HUDEP-2 (cell line): ENCODE results near the gene C4orf50.

Experiments used
- DNase-seq, 76 experiments: peaks; one replicate each; lab custom pipeline; 2025; ENCODE audit not compliant: unreplicated experiment in 76 of 76; lab: John Stamatoyannopoulos, UW

The C4orf50 gene

GRCh38 chr4:5973486-5974220 is 44.6 kb downstream of the C4orf50 start:
- DNase-seq = no peak

DNA sequence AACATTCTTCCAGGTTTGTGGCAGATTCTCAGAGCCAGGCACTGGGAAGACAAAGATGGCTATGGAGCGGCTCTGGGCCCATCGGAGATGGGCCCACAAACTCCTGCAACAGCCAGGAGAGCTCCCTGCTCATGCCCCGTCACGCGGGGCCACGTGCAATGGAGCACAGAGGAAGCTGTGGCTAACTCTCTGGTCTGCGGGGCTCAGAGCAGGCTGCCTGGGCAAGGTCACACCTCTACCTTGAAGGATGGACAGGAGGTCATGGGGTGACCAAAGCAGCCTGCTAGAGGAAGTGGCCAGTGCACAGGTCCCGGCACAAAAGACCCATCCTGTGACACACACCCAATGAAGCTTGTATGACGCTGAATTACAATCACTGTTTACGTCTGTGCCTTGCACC is 45.2 kb downstream of the C4orf50 start:
- no peak for DNase-seq

DNA sequence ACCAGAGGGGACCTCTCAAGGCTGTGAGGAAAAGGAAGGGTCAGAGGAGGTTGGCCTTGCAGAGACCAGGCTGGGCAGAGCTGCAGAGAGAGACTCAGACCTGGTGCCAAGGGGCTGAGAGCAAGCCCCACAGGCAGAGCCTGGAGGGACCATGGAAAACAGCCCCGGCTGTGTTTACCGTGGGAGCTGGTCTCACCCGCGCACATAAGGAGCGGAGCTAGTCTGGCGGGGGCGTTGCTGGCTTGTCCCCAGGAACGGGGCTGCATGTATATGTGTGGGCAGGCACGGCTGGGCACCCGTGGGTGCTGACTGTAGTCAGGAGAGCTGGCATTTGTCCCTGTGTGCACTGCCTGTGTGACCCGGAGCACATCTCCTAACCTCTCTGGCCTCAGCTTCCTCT is 45.7 kb downstream of the C4orf50 start:
- DNase-seq = no peak

DNA sequence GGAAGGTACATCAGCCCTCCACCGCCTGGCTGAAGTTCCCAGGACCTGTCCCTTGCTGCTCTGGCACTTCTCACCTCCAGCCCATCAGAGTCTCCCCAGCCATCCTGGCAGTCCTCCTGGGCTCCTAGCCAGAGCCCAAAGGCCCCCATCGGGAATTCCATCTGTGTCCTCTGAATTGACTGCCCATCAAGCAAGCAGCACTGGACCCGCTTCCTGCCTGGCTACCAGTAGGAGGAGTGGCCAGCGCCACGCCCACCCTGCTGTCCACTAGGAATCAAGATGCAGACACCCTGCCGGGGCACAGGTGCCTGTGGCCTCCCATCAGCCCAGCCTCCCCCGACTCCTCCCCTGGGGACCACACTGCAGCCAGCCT is 47.2 kb downstream of the C4orf50 start:
- no peak for DNase-seq

- DNase-seq = no peak
These were observed 47.7 kb downstream of the C4orf50 start for GRCh38 chr4:5970381-5971077.

GRCh38 chr4:5969777-5970176 is 48.5 kb downstream of the C4orf50 start:
- no peak for DNase-seq

- DNase-seq = no peak
These were observed 48.9 kb downstream of the C4orf50 start for GRCh38 chr4:5969336-5969735.

- DNase-seq = no peak
These were observed 50.0 kb downstream of the C4orf50 start for GRCh38 chr4:5968246-5968645.

- no peak for DNase-seq
These were observed 50.4 kb downstream of the C4orf50 start for GRCh38 chr4:5967783-5968182.

DNA sequence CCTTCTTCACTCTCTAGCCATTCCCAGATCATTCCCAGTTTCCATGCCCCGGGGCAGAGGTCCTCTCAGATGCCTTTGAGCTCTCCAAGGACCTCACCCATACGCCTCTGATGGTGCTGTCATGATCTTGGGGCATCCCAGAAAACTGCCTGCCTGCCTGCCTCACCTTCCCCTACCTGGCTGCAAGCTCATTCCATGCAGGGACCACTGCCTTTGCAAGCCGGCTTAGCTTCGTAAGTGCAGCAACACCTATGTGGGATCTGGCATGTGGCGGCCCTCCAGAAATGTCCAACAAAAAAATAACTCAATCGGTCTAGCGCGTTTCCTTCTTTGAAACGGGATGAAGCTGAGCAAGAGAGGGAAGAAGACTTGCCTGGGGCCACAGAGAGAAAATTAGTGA is 53.0 kb downstream of the C4orf50 start:
- no peak for DNase-seq

DNA sequence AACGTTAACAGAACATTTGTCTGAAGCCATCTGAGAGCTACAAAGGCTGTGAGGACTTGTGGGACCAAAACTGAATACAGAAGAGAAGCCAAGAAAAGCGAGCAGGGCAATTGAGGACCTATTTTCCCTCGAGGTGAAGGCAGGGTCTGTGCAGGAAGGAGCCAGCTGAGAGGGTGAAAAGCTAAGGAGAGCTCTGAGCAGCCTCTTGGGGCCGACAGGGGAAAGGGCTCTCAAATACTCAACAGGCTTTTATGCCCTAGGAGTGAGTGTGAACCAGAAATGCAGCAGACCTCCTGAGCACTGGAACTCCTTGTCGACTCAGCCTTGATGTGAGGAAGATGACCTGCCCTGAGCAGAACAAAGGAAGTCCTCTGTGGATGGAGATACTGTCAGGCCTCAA is 54.2 kb downstream of the C4orf50 start:
- no peak for DNase-seq

- no peak for DNase-seq
These were observed 54.6 kb downstream of the C4orf50 start for GRCh38 chr4:5963611-5964010.

DNA sequence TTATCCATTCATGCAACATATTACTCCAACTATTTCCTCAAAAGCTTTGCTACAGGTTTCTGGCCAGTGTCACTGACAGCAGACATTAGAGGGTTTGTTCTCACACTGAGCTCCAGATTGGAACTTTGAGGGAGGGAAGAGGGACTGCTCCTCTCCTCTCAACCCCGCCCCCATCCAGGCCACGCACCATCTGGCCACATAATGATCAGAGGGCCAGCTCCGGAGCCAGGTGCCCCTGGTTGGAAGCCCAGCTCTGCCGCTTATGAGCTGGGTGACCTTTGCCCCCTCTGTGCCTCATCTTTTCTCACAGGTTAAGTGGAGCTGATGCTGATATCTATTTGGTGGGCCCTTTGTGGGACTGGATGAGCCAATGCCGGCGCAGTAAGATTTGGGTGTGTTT is 55.8 kb downstream of the C4orf50 start:
- no peak for DNase-seq

- DNase-seq = no peak
These were observed 57.9 kb downstream of the C4orf50 start for GRCh38 chr4:5960252-5960880.

DNA sequence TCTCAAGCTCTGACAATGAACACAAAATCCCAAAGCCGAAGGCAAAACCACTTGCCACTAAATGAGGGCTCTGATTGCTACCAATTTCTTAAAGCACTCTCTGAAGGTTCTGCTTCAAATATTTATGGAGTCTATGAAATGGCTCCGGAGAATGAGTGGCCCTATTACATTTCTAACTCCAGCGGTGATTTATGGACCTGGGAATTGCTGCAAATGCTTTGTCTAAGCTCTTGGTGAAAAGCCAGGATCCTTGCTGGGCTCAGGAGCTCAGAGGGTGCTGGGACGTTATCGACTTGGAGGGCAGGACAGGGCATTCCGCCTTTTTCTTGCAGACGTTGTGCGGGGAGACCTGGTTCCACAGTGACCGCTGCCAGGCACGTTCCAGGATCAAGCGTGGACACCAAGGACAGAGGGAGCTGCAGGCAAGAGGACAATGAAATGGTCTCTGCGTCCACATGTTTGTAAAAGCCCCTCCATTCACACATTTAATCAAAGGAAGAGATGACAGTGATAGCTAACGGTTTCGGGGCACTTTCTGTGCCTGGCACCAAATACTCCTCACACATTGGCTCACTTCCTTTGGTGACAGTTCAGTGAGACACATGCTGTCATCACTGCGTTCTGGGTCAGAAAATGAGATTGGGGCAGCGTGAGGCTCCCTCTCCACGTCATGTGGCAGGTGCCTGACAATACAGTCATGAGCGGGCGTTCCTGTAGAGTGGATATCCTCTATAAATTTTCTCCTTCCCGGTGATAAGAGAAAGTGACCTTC is 58.8 kb downstream of the C4orf50 start:
- DNase-seq = no peak

- DNase-seq = no peak
These were observed 60.0 kb downstream of the C4orf50 start for GRCh38 chr4:5958199-5958735.

- no peak for DNase-seq
These were observed 61.2 kb downstream of the C4orf50 start for GRCh38 chr4:5957076-5957475.

- DNase-seq = no peak
These were observed 61.8 kb downstream of the C4orf50 start for GRCh38 chr4:5956285-5957021.

- no peak for DNase-seq
These were observed 62.4 kb downstream of the C4orf50 start for GRCh38 chr4:5955856-5956255.

- no peak for DNase-seq
These were observed 62.9 kb downstream of the C4orf50 start for GRCh38 chr4:5955201-5955821.
